HepG2 (cell line): ENCODE data around the gene UST. TPM values are rescaled to one million over a fixed set of nuclear protein-coding genes. Genes with fewer than 3 reads are reported as not detected.

Source experiments
- ATAC-seq: fragments of 200-7000 bp; cut with Tn5 transposase; 3 replicates; pipeline ENCODE4 v1.9.1; 2020; ENCODE audit warnings: mild to moderate bottlenecking, moderate library complexity
- BruUV-seq: library from RNA; stranded (reverse); fragments of 400-500 nt; replicated peaks from 2 replicates; lab custom pipeline; 2021; lab: Mats Ljungman, UMichigan
- CTCF ChIA-PET: fragments of 300-600 bp; formaldehyde crosslinking; extraction: SDS; loops from one replicate; lab custom pipeline; 2021; ENCODE audit warnings: low total read pairs, inconsistent platforms, low intra/inter-chr PET ratio; lab: Yijun Ruan, JAX
- POLR2A ChIA-PET: fragments of 350-600 bp; sonication (Branson Sonifier 250); formaldehyde crosslinking; loops from one replicate; lab custom pipeline; 2020; ENCODE audit warnings: antibody characterized with exemption, inconsistent platforms; lab: Yijun Ruan, JAX
- DNase-seq: peaks from one replicate; pipeline ENCODE4 v3.0.0-alpha.2; 2015; ENCODE audit warnings: low spot score
- FAIRE-seq: peaks from 3 replicates; lab custom pipeline; 2011; peaks lifted over from hg19 to GRCh38; lab: Jason Lieb, UNC
- H2AFZ ChIP-seq: one replicate; pipeline ENCODE4 v1.6.1; 2011; ENCODE audit warnings: low read length, inconsistent platforms
- H3K27ac ChIP-seq: fragments of 300-600 bp; 3 replicates; pipeline ENCODE4 v1.8.0; 2011; ENCODE audit warnings: mixed run types, mild to moderate bottlenecking, mixed read lengths, low read length, inconsistent platforms; ENCODE audit not compliant: insufficient read depth; ENCODE audit errors: extremely low read length
- H3K27me3 ChIP-seq, 2 experiments: fragments of 200-600 bp in 1 of 2; 2 replicates in 1 of 2; 3 replicates in 1 of 2; pipeline versions ENCODE4 v1.6.0 to v1.8.0; 2011; ENCODE audit warnings: low read length in 2 of 2, mild to moderate bottlenecking in 2 of 2, moderate library complexity in 2 of 2, inconsistent platforms in 1 of 2; ENCODE audit not compliant: insufficient read depth in 2 of 2, control insufficient read depth in 1 of 2
- H3K36me3 ChIP-seq, 2 experiments: fragments of 200-600 bp in 1 of 2; replicated peaks in 1 of 2; 2 replicates in 1 of 2; 3 replicates in 1 of 2; pipeline versions ENCODE4 v1.5.1 to v1.8.0; 2011; ENCODE audit warnings: low read length in 2 of 2, inconsistent platforms in 1 of 2; ENCODE audit not compliant: insufficient read depth in 2 of 2, control insufficient read depth in 1 of 2
- H3K4me1 ChIP-seq: 2 replicates; pipeline ENCODE4 v1.5.1; 2012; ENCODE audit warnings: low read length, inconsistent platforms; ENCODE audit not compliant: insufficient read depth
- H3K4me2 ChIP-seq: 2 replicates; pipeline ENCODE4 v1.6.0; 2011; ENCODE audit warnings: low read depth, low read length, inconsistent platforms
- H3K4me3 ChIP-seq, 3 experiments: fragments of 200-600 bp in 1 of 3; sonication (generic), shearing (Covaris generic) in 1 of 3; replicated peaks in 1 of 3; 2 replicates each; pipeline ENCODE4 v1.5.1; 2011 to 2016; ENCODE audit warnings: low read length in 3 of 3, inconsistent platforms in 2 of 3, low read depth in 2 of 3, mild to moderate bottlenecking in 2 of 3, control low read depth in 1 of 3, mixed read lengths in 1 of 3; ENCODE audit not compliant: insufficient read depth in 1 of 3
- H3K79me2 ChIP-seq: one replicate; pipeline ENCODE4 v1.6.1; 2011; ENCODE audit warnings: low read length, inconsistent platforms; ENCODE audit not compliant: insufficient read depth
- H3K9ac ChIP-seq: 2 replicates; pipeline ENCODE4 v1.6.0; 2011; ENCODE audit warnings: mild to moderate bottlenecking, low read depth, low read length, inconsistent platforms; ENCODE audit not compliant: insufficient read depth
- H3K9me3 ChIP-seq: 2 replicates; pipeline ENCODE4 v1.5.1; 2012; ENCODE audit warnings: mild to moderate bottlenecking, low read length
- H4K20me1 ChIP-seq: 2 replicates; pipeline ENCODE4 v1.6.0; 2011; ENCODE audit warnings: inconsistent platforms, mild to moderate bottlenecking, low read length, moderate library complexity; ENCODE audit not compliant: insufficient read depth
- CBX5 ChIP-seq: sonication (generic); formaldehyde crosslinking; IDR thresholded peaks from 2 replicates; pipeline ENCODE4 v1.4.0; 2020; ENCODE audit warnings: missing genetic modification reagents, borderline replicate concordance
- GLI4 ChIP-seq: sonication (generic); formaldehyde crosslinking; IDR thresholded peaks from 2 replicates; pipeline ENCODE4 v1.5.1; 2020; ENCODE audit warnings: missing genetic modification reagents, mild to moderate bottlenecking, moderate library complexity, borderline replicate concordance
- MAFF ChIP-seq: IDR thresholded peaks from 2 replicates; pipeline ENCODE4 v1.6.1; 2011; ENCODE audit warnings: low read depth, low read length, improper control_type of control experiment
- MAFK ChIP-seq, 2 experiments: IDR thresholded peaks in 1 of 2; conservative IDR thresholded peaks in 1 of 2; 2 replicates each; pipeline ENCODE4 v1.6.1; 2011; ENCODE audit warnings: improper control_type of control experiment in 2 of 2, low read length in 2 of 2
- SNAPC4 ChIP-seq: sonication (generic); formaldehyde crosslinking; IDR thresholded peaks from 2 replicates; pipeline ENCODE4 v1.4.0; 2020; ENCODE audit warnings: mild to moderate bottlenecking, missing genetic modification reagents
- SRF ChIP-seq: IDR thresholded peaks from 2 replicates; pipeline ENCODE4 v1.6.1; 2011; ENCODE audit warnings: mild to moderate bottlenecking, low read depth, low read length, moderate library complexity
- TERF1 ChIP-seq: sonication (generic); formaldehyde crosslinking; IDR thresholded peaks from 2 replicates; pipeline ENCODE4 v1.8.0; 2022; ENCODE audit warnings: mild to moderate bottlenecking, missing genetic modification reagents, moderate library complexity
- ZNF432 ChIP-seq: sonication (generic); formaldehyde crosslinking; IDR thresholded peaks from 2 replicates; pipeline ENCODE4 v1.5.0; 2020; ENCODE audit warnings: missing genetic modification reagents, mild to moderate bottlenecking, borderline replicate concordance
- ZNF629 ChIP-seq: sonication (generic); formaldehyde crosslinking; conservative IDR thresholded peaks from 2 replicates; pipeline ENCODE4 v1.5.0; 2020; ENCODE audit warnings: missing genetic modification reagents
- ZNF772 ChIP-seq: sonication (generic); formaldehyde crosslinking; IDR thresholded peaks from 2 replicates; pipeline ENCODE4 v1.5.0; 2020; ENCODE audit warnings: mild to moderate bottlenecking, missing genetic modification reagents
- WGBS: methylation state at CpG from one replicate; pipeline ENCODE4 v1.1.6; 2017; ENCODE audit warnings: low lambda C conversion rate; 5-methylcytosine and 5-hydroxymethylcytosine counted together
- in situ Hi-C: cut with HindIII; loops from 2 replicates; pipeline ENCODE4 v1.10.0; 2017; ENCODE audit warnings: low pct_unique_long_range_greater_than_20kb; ENCODE audit not compliant: extremely low pct_ligation_motif_present
- intact Hi-C: fragments of 100-400 bp; cut with micrococcal nuclease; formaldehyde crosslinking; loops from one replicate; pipeline ENCODE4 v1.10.0; 2022; ENCODE audit not compliant: unreplicated experiment
- polyA plus RNA-seq, 8 experiments: library from polyadenylated mRNA; depleted of rRNA in 3 of 8; stranded (reverse) in 7 of 8; unstranded in 1 of 8; fragments of >200 nt; fragmentation: Illumina TruSeq in 4 of 8; extraction: Trizol in 4 of 8; gene quantifications; 2 replicates each; pipeline versions ENCODE4 v1.2.1 to v1.2.3, GENCODE V29; 2011 to 2016; ENCODE audit warnings: low read depth in 4 of 8, missing spikeins in 1 of 8, mixed read lengths in 1 of 8; ENCODE audit not compliant: insufficient read depth in 1 of 8
- total RNA-seq, 5 experiments: library from RNA; depleted of rRNA; stranded (reverse); fragments of >200 nt; fragmentation: Illumina TruSeq; extraction: Trizol; gene quantifications; 2 replicates each; pipeline ENCODE4 v1.2.3, GENCODE V29; 2016; ENCODE audit warnings: low read depth in 1 of 5

The UST gene
- total and polyA plus RNA-seq, 2 of the 13 experiments (the other 11 are each of a cell fraction or from before 2014, with no cell fraction given): 0.27 TPM; not detected in 1

- WGBS: 4% methylated on average over 3 of the region's 3 CpGs
- H2AFZ ChIP-seq: no peak overlapping the region
- no peaks in the 10 kb centered on the region for H3K79me2 ChIP-seq
- no peaks in the 10 kb centered on the region for H3K4me1 ChIP-seq
- CTCF ChIA-PET: no interaction called here
- FAIRE-seq (peak; percentile 32), ATAC-seq (no peak), DNase-seq (no peak)
- H3K27me3 ChIP-seq: peaks cover 0 to 2% of the 10 kb centered on the region in 2 experiments; a peak in 1 of 5 replicates
- no peak overlapping the region for H3K4me2 ChIP-seq
- no peaks in the 10 kb centered on the region for H4K20me1 ChIP-seq
- H3K27ac ChIP-seq: no peak overlapping the region
- H3K4me3 ChIP-seq: no peak overlapping the region
- TF ChIP-seq TERF1 (CRISPR knock-in tag) (no peak), ZNF432 (CRISPR knock-in tag) (no peak), SNAPC4 (CRISPR knock-in tag) (no peak), GLI4 (CRISPR knock-in tag) (no peak), CBX5 (no peak), ZNF629 (CRISPR knock-in tag) (no peak), ZNF772 (CRISPR knock-in tag) (no peak), SRF (no peak), MAFF (peak; percentile 98), MAFK (conservative IDR thresholded peaks at IDR 0.05 in 1 of 2, IDR thresholded peaks at IDR 0.05 in 1 of 2; ENCODE audit: low read length in 2 of 2) (peak; percentile 97 to 99)
- BruUV-seq: no TSS peak
- H3K36me3 ChIP-seq: no peaks in the 10 kb centered on the region
- POLR2A ChIA-PET: no interaction called here
- in situ Hi-C loops: no loop called here
- H3K9me3 ChIP-seq: no peaks in the 10 kb centered on the region
- intact Hi-C loops: no loop called here
- H3K9ac ChIP-seq: no peak overlapping the region
Measured at GRCh38 chr6:148839044-148839443, 92.2 kb downstream of the UST start.
